ENCODE data around the gene FOSL2. TPM values are rescaled to one million over a fixed set of nuclear protein-coding genes. Genes with fewer than 3 reads are reported as not detected.
A peak's percentile ranks its signal among the peaks of the same experiment; 100 is the strongest.

The FOSL2 gene
- total RNA-seq, 2 donors from 2014 or later = 1.4 to 3.8 TPM

DNA sequence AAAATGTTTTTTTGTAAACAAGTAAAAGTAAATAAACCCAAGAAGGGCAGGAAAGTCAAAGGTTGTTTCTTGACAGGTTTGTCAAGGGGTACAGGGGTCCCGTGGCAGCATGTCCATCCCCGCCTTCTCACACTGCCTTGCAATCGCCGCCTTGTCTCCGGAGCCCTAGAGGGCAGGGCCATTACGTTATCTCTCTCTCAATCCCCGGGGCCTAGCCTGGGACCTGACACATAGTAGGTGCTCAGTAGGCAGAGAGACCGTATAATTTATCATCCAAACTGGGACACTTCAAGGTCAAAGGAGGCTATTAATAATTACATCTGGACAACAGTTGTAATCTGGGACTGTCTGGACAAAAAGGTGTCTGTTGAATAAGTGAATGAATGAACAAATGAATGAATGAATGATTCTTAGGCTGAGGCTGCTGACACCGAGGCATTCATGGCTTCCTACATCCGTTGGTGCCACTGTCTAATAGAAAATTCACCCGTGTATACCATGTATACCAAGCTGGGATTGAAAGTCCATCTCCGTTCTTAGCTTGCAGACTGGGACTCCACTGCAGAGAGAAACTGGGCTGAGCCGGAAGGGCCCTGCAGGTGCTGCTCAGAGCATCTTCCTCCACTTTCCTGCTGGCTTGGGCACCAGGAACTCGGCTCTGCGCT, 58.4 kb downstream of the FOSL2 start:
- Mint-ChIP-seq H3K9me3 (no peaks in the 10 kb centered on the region), H3K4me3 (no peak overlapping the region), H3K27ac (no peak overlapping the region), H3K27me3 (ENCODE audit: insufficient read depth) (peaks cover 3% of the 10 kb centered on the region), H3K36me3 (ENCODE audit: low read depth) (no peaks in the 10 kb centered on the region), H3K4me1 (peaks cover 5% of the 10 kb centered on the region)
- no peak for TF ChIP-seq CTCF (conservative IDR thresholded peaks at IDR 0.05)
- no peaks in the 10 kb centered on the region for H3K4me1 ChIP-seq (ENCODE audit: control insufficient read depth, insufficient read depth, low read length)
- 94 to 96% methylated on average over 15 of the region's 15 CpGs for WGBS, 2 experiments (ENCODE audit: insufficient coverage in 1 of 2, insufficient read length in 1 of 2)
- H3K9me3 ChIP-seq (ENCODE audit: control insufficient read depth, low read length) = no peaks in the 10 kb centered on the region
- no peak for DNase-seq
- H3K4me3 ChIP-seq (ENCODE audit: low read length) = no peak overlapping the region
- H3K27me3 ChIP-seq (ENCODE audit: control insufficient read depth, insufficient read depth, low read length, poor library complexity, severe bottlenecking) = no peaks in the 10 kb centered on the region
- no peak overlapping the region for H3K9ac ChIP-seq (ENCODE audit: extremely low read depth, low read length, poor library complexity, severe bottlenecking)
- no peaks in the 10 kb centered on the region for H3K36me3 ChIP-seq (ENCODE audit: control insufficient read depth, insufficient read depth, low read length)
- no peak overlapping the region for H3K27ac ChIP-seq (ENCODE audit: low read depth, low read length)

- no peaks in the 10 kb centered on the region for H3K9me3 Mint-ChIP-seq
- no peak for DNase-seq
- Histone ChIP-seq H3K4me1 (ENCODE audit: control insufficient read depth, insufficient read depth, low read length) (no peaks in the 10 kb centered on the region), H3K27me3 (ENCODE audit: control insufficient read depth, insufficient read depth, low read length, poor library complexity, severe bottlenecking) (no peaks in the 10 kb centered on the region), H3K9me3 (ENCODE audit: control insufficient read depth, low read length) (no peaks in the 10 kb centered on the region), H3K9ac (ENCODE audit: extremely low read depth, low read length, poor library complexity, severe bottlenecking) (no peak overlapping the region), H3K27ac (ENCODE audit: low read depth, low read length) (no peak overlapping the region), H3K36me3 (ENCODE audit: control insufficient read depth, insufficient read depth, low read length) (no peaks in the 10 kb centered on the region), H3K4me3 (ENCODE audit: low read length) (no peak overlapping the region)
- H3K27me3 Mint-ChIP-seq (ENCODE audit: insufficient read depth) = peaks cover 3% of the 10 kb centered on the region
- WGBS, 2 experiments (ENCODE audit: insufficient coverage in 1 of 2, insufficient read length in 1 of 2) = 80 to 100% methylated on average over 1 to 18 of the region's 19 CpGs
- TF ChIP-seq CTCF (conservative IDR thresholded peaks at IDR 0.05) = no peak
- peaks cover 5% of the 10 kb centered on the region for H3K4me1 Mint-ChIP-seq
- H3K27ac Mint-ChIP-seq = no peak overlapping the region
- no peak overlapping the region for H3K4me3 Mint-ChIP-seq
- H3K36me3 Mint-ChIP-seq (ENCODE audit: low read depth) = no peaks in the 10 kb centered on the region
These were observed 59.3 kb downstream of the FOSL2 start for GRCh38 chr2:28451793-28452533.

DNA sequence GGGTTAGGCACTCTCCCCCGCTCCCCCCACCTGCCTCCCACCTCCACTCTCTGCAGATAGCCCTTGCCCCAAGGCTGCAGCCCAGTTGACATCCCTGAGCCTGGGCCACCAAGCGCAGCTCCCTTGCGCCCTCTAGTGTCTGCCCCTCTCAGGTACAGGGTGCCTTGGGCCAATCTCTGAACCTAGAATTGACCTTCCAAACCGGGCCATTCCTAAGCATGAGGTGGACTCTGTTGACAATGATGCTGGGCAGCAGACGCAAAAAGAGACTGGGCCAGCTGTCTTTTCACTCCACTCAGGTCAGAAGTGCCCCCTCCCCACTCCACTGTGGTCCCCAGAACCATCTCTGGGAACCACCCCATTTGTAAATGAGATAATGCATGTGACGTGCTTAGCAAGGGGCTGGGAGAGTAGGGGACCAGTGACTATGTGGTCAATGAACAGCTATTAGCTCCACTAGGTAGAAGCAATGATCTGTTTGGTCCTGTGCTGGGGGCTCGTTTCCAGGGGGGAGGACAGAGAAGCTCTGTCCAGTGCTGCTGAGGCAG, 60.0 kb downstream of the FOSL2 start:
- no peaks in the 10 kb centered on the region for H3K4me1 ChIP-seq (ENCODE audit: control insufficient read depth, insufficient read depth, low read length)
- H3K27ac ChIP-seq (ENCODE audit: low read depth, low read length) = no peak overlapping the region
- peak overlapping the region; percentile 11 for H3K27ac Mint-ChIP-seq
- no peaks in the 10 kb centered on the region for H3K36me3 ChIP-seq (ENCODE audit: control insufficient read depth, insufficient read depth, low read length)
- peak; percentile 95 for TF ChIP-seq CTCF (conservative IDR thresholded peaks at IDR 0.05)
- no peak overlapping the region for H3K9ac ChIP-seq (ENCODE audit: extremely low read depth, low read length, poor library complexity, severe bottlenecking)
- H3K4me3 ChIP-seq (ENCODE audit: low read length) = no peak overlapping the region
- no peaks in the 10 kb centered on the region for H3K27me3 Mint-ChIP-seq (ENCODE audit: insufficient read depth)
- H3K9me3 ChIP-seq (ENCODE audit: control insufficient read depth, low read length) = no peaks in the 10 kb centered on the region
- WGBS, 2 experiments (ENCODE audit: insufficient coverage in 1 of 2, insufficient read length in 1 of 2) = 51 to 59% methylated on average over 5 to 7 of the region's 7 CpGs
- peaks cover 5% of the 10 kb centered on the region for H3K4me1 Mint-ChIP-seq
- no peaks in the 10 kb centered on the region for H3K9me3 Mint-ChIP-seq
- no peaks in the 10 kb centered on the region for H3K36me3 Mint-ChIP-seq (ENCODE audit: low read depth)
- no peak overlapping the region for H3K4me3 Mint-ChIP-seq
- H3K27me3 ChIP-seq (ENCODE audit: control insufficient read depth, insufficient read depth, low read length, poor library complexity, severe bottlenecking) = no peaks in the 10 kb centered on the region
- DNase-seq = peak; percentile 97

All from endodermal cell (in vitro differentiated cells).